A673 (cell line): ENCODE data around the gene KANK4. TPM values are rescaled to one million over a fixed set of nuclear protein-coding genes. Genes with fewer than 3 reads are reported as not detected.

ENCODE experiments used
- BruUV-seq: library from RNA; stranded (reverse); fragments of 400-500 nt; replicated peaks from 2 replicates; lab custom pipeline; 2021; lab: Mats Ljungman, UMichigan
- CTCF ChIA-PET: fragments of 300-600 bp; sonication (Branson Sonifier 250); formaldehyde crosslinking; loops from one replicate; lab custom pipeline; 2022; ENCODE audit warnings: antibody characterized with exemption; lab: Charles Lee
- POLR2A ChIA-PET: fragments of 300-600 bp; sonication (Branson Sonifier 250); formaldehyde crosslinking; loops from one replicate; lab custom pipeline; 2022; ENCODE audit warnings: antibody characterized with exemption; ENCODE audit not compliant: low non-redundant PET; lab: Charles Lee
- DNase-seq: peaks from one replicate; pipeline ENCODE4 v3.0.0-alpha.2; 2015; ENCODE audit warnings: low spot score
- H3K27ac ChIP-seq: fragments of 200-600 bp; sonication (generic); 2 replicates; pipeline ENCODE4 v1.5.1; 2016; ENCODE audit warnings: mixed run types, low read depth, mild to moderate bottlenecking, mixed read lengths, antibody characterized with exemption, low read length; ENCODE audit not compliant: poor library complexity, severe bottlenecking
- H3K27me3 ChIP-seq: fragments of 200-600 bp; sonication (generic); replicated peaks from 2 replicates; pipeline ENCODE4 v1.6.1; 2017; ENCODE audit warnings: mixed run types, low read depth, mild to moderate bottlenecking, mixed read lengths, antibody characterized with exemption, low read length; ENCODE audit not compliant: insufficient read depth, poor library complexity
- H3K36me3 ChIP-seq: fragments of 200-600 bp; sonication (generic); 2 replicates; pipeline ENCODE4 v1.6.1; 2016; ENCODE audit warnings: mixed run types, mild to moderate bottlenecking, mixed read lengths, antibody characterized with exemption, low read length; ENCODE audit not compliant: insufficient read depth, poor library complexity, severe bottlenecking
- H3K4me1 ChIP-seq: fragments of 200-600 bp; sonication (generic); 2 replicates; pipeline ENCODE4 v1.6.1; 2017; ENCODE audit warnings: mixed run types, mild to moderate bottlenecking, mixed read lengths, antibody characterized with exemption, low read length; ENCODE audit not compliant: insufficient read depth, poor library complexity, severe bottlenecking
- H3K4me3 ChIP-seq: fragments of 200-600 bp; sonication (generic); 2 replicates; pipeline ENCODE4 v1.5.1; 2016; ENCODE audit warnings: low read depth, mixed run types, mild to moderate bottlenecking, mixed read lengths, low read length; ENCODE audit not compliant: poor library complexity, severe bottlenecking
- H3K9me3 ChIP-seq: fragments of 200-600 bp; sonication (generic); 2 replicates; pipeline ENCODE4 v1.6.1; 2016; ENCODE audit warnings: mixed run types, low read depth, mild to moderate bottlenecking, mixed read lengths, antibody characterized with exemption, low read length; ENCODE audit not compliant: poor library complexity, severe bottlenecking
- CTCF ChIP-seq: fragments of 300-800, 200-600 bp; sonication (generic); conservative IDR thresholded peaks from 2 replicates; pipeline ENCODE4 v1.5.1; 2017; ENCODE audit warnings: low read depth, mild to moderate bottlenecking, antibody characterized with exemption, low read length, moderate library complexity, mixed read lengths
- EZH2 ChIP-seq: fragments of 200-600 bp; sonication (generic); IDR thresholded peaks from 2 replicates; pipeline ENCODE4 v1.6.1; 2017; ENCODE audit warnings: borderline replicate concordance, low read depth, mild to moderate bottlenecking, mixed read lengths, antibody characterized with exemption, low read length; ENCODE audit not compliant: poor library complexity, severe bottlenecking
- intact Hi-C: fragments of 100-400 bp; cut with micrococcal nuclease; formaldehyde crosslinking; loops from one replicate; pipeline ENCODE4 v1.10.0; 2022; ENCODE audit not compliant: unreplicated experiment
- total RNA-seq: library from RNA; stranded (reverse); gene quantifications from 2 replicates; pipeline ENCODE4 v1.2.3, GENCODE V29; 2021

Gene KANK4
- total RNA-seq, 1 experiment from 2014 or later = 0.24 TPM

GRCh38 chr1:62336638-62336994 lies 17.4 kb upstream of the KANK4 start:
- BruUV-seq = no TSS peak
- Histone ChIP-seq H3K9me3 (no peaks in the 10 kb centered on the region), H3K4me1 (no peaks in the 10 kb centered on the region), H3K4me3 (no peak overlapping the region), H3K36me3 (no peaks in the 10 kb centered on the region), H3K27ac (no peak overlapping the region), H3K27me3 (no peaks in the 10 kb centered on the region)
- CTCF ChIA-PET = no interaction called here
- POLR2A ChIA-PET = no interaction called here
- no peak for TF ChIP-seq EZH2
- TF ChIP-seq CTCF = no peak
- intact Hi-C loops = no loop called here
- DNase-seq = no peak

GRCh38 chr1:62335656-62336055 lies 16.4 kb upstream of the KANK4 start:
- TF ChIP-seq EZH2 (no peak), CTCF (no peak)
- DNase-seq = no peak
- Histone ChIP-seq H3K36me3 (no peaks in the 10 kb centered on the region), H3K4me3 (no peak overlapping the region), H3K4me1 (no peaks in the 10 kb centered on the region), H3K9me3 (no peaks in the 10 kb centered on the region), H3K27me3 (no peaks in the 10 kb centered on the region), H3K27ac (no peak overlapping the region)
- intact Hi-C loops = no loop called here
- ChIA-PET CTCF (interaction anchor here (0.7 kb wide), 1 partner anchor 10 kb away, joined by 3 read pairs; no protein-coding TSS in a partner anchor), POLR2A (no interaction called here)
- BruUV-seq = no TSS peak

GRCh38 chr1:62334434-62334985 lies 15.3 kb upstream of the KANK4 start:
- POLR2A ChIA-PET = no interaction called here
- no peaks in the 10 kb centered on the region for H3K27me3 ChIP-seq
- no peak overlapping the region for H3K27ac ChIP-seq
- BruUV-seq = no TSS peak
- TF ChIP-seq CTCF (no peak), EZH2 (no peak)
- H3K4me1 ChIP-seq = no peaks in the 10 kb centered on the region
- H3K4me3 ChIP-seq = no peak overlapping the region
- CTCF ChIA-PET = no interaction called here
- no peaks in the 10 kb centered on the region for H3K9me3 ChIP-seq
- DNase-seq = no peak
- no peaks in the 10 kb centered on the region for H3K36me3 ChIP-seq
- intact Hi-C loops = no loop called here
